Measurements from ENCODE around the gene PCDH9.

PCDH9 gene

GRCh38 chr13:66974889-66975288 lies 255.2 kb downstream of the PCDH9 start:
- Histone ChIP-seq H3K27me3 (ENCODE audit: control insufficient read depth in 3 of 3, insufficient read depth in 3 of 3, low read depth in 1 of 3, low read length in 3 of 3) (no peaks in the 10 kb centered on the region), H3K23ac (ENCODE audit: low read depth, low read length, poor library complexity) (no peak overlapping the region), H3K4me2 (ENCODE audit: insufficient read depth, low read length, poor library complexity, severe bottlenecking) (no peak overlapping the region), H4K8ac (ENCODE audit: low read depth, low read length) (no peak overlapping the region), H2BK15ac (ENCODE audit: low read length) (no peak overlapping the region), H4K91ac (ENCODE audit: low read depth, low read length, poor library complexity) (no peak overlapping the region), H3K4me3 (ENCODE audit: low read length in 2 of 2) (no peak overlapping the region), H2BK120ac (ENCODE audit: low read depth, low read length) (no peak overlapping the region), H2AK5ac (ENCODE audit: low read depth, low read length) (no peak overlapping the region), H3K9ac (ENCODE audit: low read depth, low read length, poor library complexity) (no peak overlapping the region), H3K9me3 (replicated peaks in 1 of 2; ENCODE audit: control insufficient read depth in 2 of 2, insufficient read depth in 1 of 2, low read depth in 1 of 2, low read length in 2 of 2) (no peaks in the 10 kb centered on the region), H2BK12ac (ENCODE audit: low read length) (no peak overlapping the region), H2AFZ (ENCODE audit: low read length) (no peak overlapping the region), H3K18ac (ENCODE audit: low read length) (no peak overlapping the region), H3K4ac (ENCODE audit: low read length) (no peak overlapping the region), H2BK5ac (ENCODE audit: low read length) (no peak overlapping the region), H3K79me1 (ENCODE audit: low read depth, low read length) (no peaks in the 10 kb centered on the region), H3K4me1 (ENCODE audit: control insufficient read depth in 2 of 2, insufficient read depth in 1 of 2, low read depth in 1 of 2, low read length in 2 of 2) (peaks cover 3 to 5% of the 10 kb centered on the region in 2 donors), H3K36me3 (replicated peaks in 1 of 2; ENCODE audit: control insufficient read depth in 2 of 2, insufficient read depth in 2 of 2, low read length in 2 of 2) (no peaks in the 10 kb centered on the region), H3K14ac (ENCODE audit: low read length) (no peak overlapping the region), H3K27ac (replicated peaks; ENCODE audit: low read length) (no peak overlapping the region)
- no CpG with 5 or more reads among the region's 1 CpG for WGBS, 2 donors (ENCODE audit: extremely low coverage in 2 of 2, insufficient read length in 2 of 2, insufficient replicate concordance in 1 of 2)
- no peak for DNase-seq (ENCODE audit: low spot score)

GRCh38 chr13:66974174-66974573 lies 256.0 kb downstream of the PCDH9 start:
- H3K4me3 ChIP-seq (ENCODE audit: low read length in 2 of 2) = no peak overlapping the region
- H3K9ac ChIP-seq (ENCODE audit: low read depth, low read length, poor library complexity) = no peak overlapping the region
- no peak for DNase-seq (ENCODE audit: low spot score)
- no peaks in the 10 kb centered on the region for H3K9me3 ChIP-seq (replicated peaks in 1 of 2; ENCODE audit: control insufficient read depth in 2 of 2, insufficient read depth in 1 of 2, low read depth in 1 of 2, low read length in 2 of 2)
- H2BK15ac ChIP-seq (ENCODE audit: low read length) = no peak overlapping the region
- no peaks in the 10 kb centered on the region for H3K36me3 ChIP-seq (replicated peaks in 1 of 2; ENCODE audit: control insufficient read depth in 2 of 2, insufficient read depth in 2 of 2, low read length in 2 of 2)
- H2AFZ ChIP-seq (ENCODE audit: low read length) = peak overlapping the region; percentile 66
- H2BK5ac ChIP-seq (ENCODE audit: low read length) = no peak overlapping the region
- H4K8ac ChIP-seq (ENCODE audit: low read depth, low read length) = no peak overlapping the region
- no peak overlapping the region for H3K18ac ChIP-seq (ENCODE audit: low read length)
- H3K79me1 ChIP-seq (ENCODE audit: low read depth, low read length) = no peaks in the 10 kb centered on the region
- no peak overlapping the region for H2AK5ac ChIP-seq (ENCODE audit: low read depth, low read length)
- no peak overlapping the region for H3K23ac ChIP-seq (ENCODE audit: low read depth, low read length, poor library complexity)
- WGBS, 2 donors (ENCODE audit: extremely low coverage in 2 of 2, insufficient read length in 2 of 2, insufficient replicate concordance in 1 of 2) = no CpG with 5 or more reads among the region's 1 CpG
- no peak overlapping the region for H2BK120ac ChIP-seq (ENCODE audit: low read depth, low read length)
- H3K27me3 ChIP-seq (ENCODE audit: control insufficient read depth in 3 of 3, insufficient read depth in 3 of 3, low read depth in 1 of 3, low read length in 3 of 3) = no peaks in the 10 kb centered on the region
- no peak overlapping the region for H3K27ac ChIP-seq (replicated peaks; ENCODE audit: low read length)
- H3K4me1 ChIP-seq (ENCODE audit: control insufficient read depth in 2 of 2, insufficient read depth in 1 of 2, low read depth in 1 of 2, low read length in 2 of 2) = peaks cover 3 to 5% of the 10 kb centered on the region in 2 donors
- H4K91ac ChIP-seq (ENCODE audit: low read depth, low read length, poor library complexity) = no peak overlapping the region
- no peak overlapping the region for H3K4me2 ChIP-seq (ENCODE audit: insufficient read depth, low read length, poor library complexity, severe bottlenecking)
- H2BK12ac ChIP-seq (ENCODE audit: low read length) = no peak overlapping the region
- H3K14ac ChIP-seq (ENCODE audit: low read length) = no peak overlapping the region
- H3K4ac ChIP-seq (ENCODE audit: low read length) = no peak overlapping the region

- peaks cover 3 to 5% of the 10 kb centered on the region in 2 donors for H3K4me1 ChIP-seq (ENCODE audit: control insufficient read depth in 2 of 2, insufficient read depth in 1 of 2, low read depth in 1 of 2, low read length in 2 of 2)
- WGBS, 2 donors (ENCODE audit: extremely low coverage in 2 of 2, insufficient read length in 2 of 2, insufficient replicate concordance in 1 of 2) = no CpG with 5 or more reads among the region's 3 CpGs
These were observed 257.5 kb downstream of the PCDH9 start for GRCh38 chr13:66972659-66973058.

GRCh38 chr13:66971004-66971403 lies 259.1 kb downstream of the PCDH9 start:
- H4K91ac ChIP-seq (ENCODE audit: low read depth, low read length, poor library complexity) = no peak overlapping the region
- H3K4me3 ChIP-seq (ENCODE audit: low read length in 2 of 2) = no peak overlapping the region
- no peaks in the 10 kb centered on the region for H3K79me1 ChIP-seq (ENCODE audit: low read depth, low read length)
- no peak overlapping the region for H3K27ac ChIP-seq (replicated peaks; ENCODE audit: low read length)
- H2BK12ac ChIP-seq (ENCODE audit: low read length) = no peak overlapping the region
- no peak overlapping the region for H3K23ac ChIP-seq (ENCODE audit: low read depth, low read length, poor library complexity)
- H3K36me3 ChIP-seq (replicated peaks in 1 of 2; ENCODE audit: control insufficient read depth in 2 of 2, insufficient read depth in 2 of 2, low read length in 2 of 2) = no peaks in the 10 kb centered on the region
- no peaks in the 10 kb centered on the region for H3K9me3 ChIP-seq (replicated peaks in 1 of 2; ENCODE audit: control insufficient read depth in 2 of 2, insufficient read depth in 1 of 2, low read depth in 1 of 2, low read length in 2 of 2)
- H3K14ac ChIP-seq (ENCODE audit: low read length) = no peak overlapping the region
- no CpG with 5 or more reads among the region's 2 CpGs for WGBS, 2 donors (ENCODE audit: extremely low coverage in 2 of 2, insufficient read length in 2 of 2, insufficient replicate concordance in 1 of 2)
- no peak overlapping the region for H2BK5ac ChIP-seq (ENCODE audit: low read length)
- no peaks in the 10 kb centered on the region for H3K27me3 ChIP-seq (ENCODE audit: control insufficient read depth in 3 of 3, insufficient read depth in 3 of 3, low read depth in 1 of 3, low read length in 3 of 3)
- H3K4me2 ChIP-seq (ENCODE audit: insufficient read depth, low read length, poor library complexity, severe bottlenecking) = no peak overlapping the region
- no peak overlapping the region for H2AFZ ChIP-seq (ENCODE audit: low read length)
- peaks cover 3 to 5% of the 10 kb centered on the region in 2 donors for H3K4me1 ChIP-seq (ENCODE audit: control insufficient read depth in 2 of 2, insufficient read depth in 1 of 2, low read depth in 1 of 2, low read length in 2 of 2)
- no peak overlapping the region for H2AK5ac ChIP-seq (ENCODE audit: low read depth, low read length)
- no peak overlapping the region for H3K18ac ChIP-seq (ENCODE audit: low read length)
- no peak for DNase-seq (ENCODE audit: low spot score)
- H2BK120ac ChIP-seq (ENCODE audit: low read depth, low read length) = no peak overlapping the region
- H3K9ac ChIP-seq (ENCODE audit: low read depth, low read length, poor library complexity) = no peak overlapping the region
- no peak overlapping the region for H2BK15ac ChIP-seq (ENCODE audit: low read length)
- no peak overlapping the region for H3K4ac ChIP-seq (ENCODE audit: low read length)
- no peak overlapping the region for H4K8ac ChIP-seq (ENCODE audit: low read depth, low read length)

More at GRCh38 chr13:66972659-66973058, 257.5 kb downstream of the PCDH9 start:
- Histone ChIP-seq H2BK120ac (ENCODE audit: low read depth, low read length) (no peak overlapping the region), H3K9me3 (replicated peaks in 1 of 2; ENCODE audit: control insufficient read depth in 2 of 2, insufficient read depth in 1 of 2, low read depth in 1 of 2, low read length in 2 of 2) (no peaks in the 10 kb centered on the region), H3K14ac (ENCODE audit: low read length) (no peak overlapping the region), H3K79me1 (ENCODE audit: low read depth, low read length) (no peaks in the 10 kb centered on the region), H2BK5ac (ENCODE audit: low read length) (no peak overlapping the region), H3K23ac (ENCODE audit: low read depth, low read length, poor library complexity) (no peak overlapping the region), H2BK12ac (ENCODE audit: low read length) (no peak overlapping the region), H2AK5ac (ENCODE audit: low read depth, low read length) (no peak overlapping the region), H3K36me3 (replicated peaks in 1 of 2; ENCODE audit: control insufficient read depth in 2 of 2, insufficient read depth in 2 of 2, low read length in 2 of 2) (no peaks in the 10 kb centered on the region), H3K4me3 (ENCODE audit: low read length in 2 of 2) (no peak overlapping the region), H3K4ac (ENCODE audit: low read length) (no peak overlapping the region), H2BK15ac (ENCODE audit: low read length) (no peak overlapping the region), H3K18ac (ENCODE audit: low read length) (no peak overlapping the region), H3K27ac (replicated peaks; ENCODE audit: low read length) (no peak overlapping the region), H3K9ac (ENCODE audit: low read depth, low read length, poor library complexity) (no peak overlapping the region), H2AFZ (ENCODE audit: low read length) (no peak overlapping the region), H3K4me2 (ENCODE audit: insufficient read depth, low read length, poor library complexity, severe bottlenecking) (no peak overlapping the region), H4K91ac (ENCODE audit: low read depth, low read length, poor library complexity) (no peak overlapping the region), H3K27me3 (ENCODE audit: control insufficient read depth in 3 of 3, insufficient read depth in 3 of 3, low read depth in 1 of 3, low read length in 3 of 3) (no peaks in the 10 kb centered on the region), H4K8ac (ENCODE audit: low read depth, low read length) (no peak overlapping the region)
- no peak for DNase-seq (ENCODE audit: low spot score)

Data from neuronal stem cell (in vitro differentiated cells).